HCT116 (cell line): ENCODE data around the gene LRBA. TPM values are rescaled to one million over a fixed set of nuclear protein-coding genes. Genes with fewer than 3 reads are reported as not detected.

ENCODE experiments used
- ATAC-seq: fragments of 200-7000 bp; cut with Tn5 transposase; 2 replicates; pipeline ENCODE4 v1.9.1; 2020; ENCODE audit warnings: mild to moderate bottlenecking, moderate library complexity
- BruUV-seq: library from RNA; stranded (reverse); fragments of 400-500 nt; replicated peaks from 2 replicates; lab custom pipeline; 2021; lab: Mats Ljungman, UMichigan
- CTCF ChIA-PET: fragments of 300-600 bp; sonication (Branson Sonifier 250); formaldehyde crosslinking; loops from one replicate; lab custom pipeline; 2021; ENCODE audit warnings: antibody characterized with exemption; lab: Charles Lee
- POLR2A ChIA-PET: fragments of 300-600, 350-600 bp; sonication (Branson Sonifier 250); formaldehyde crosslinking; loops from one replicate; lab custom pipeline; 2021; ENCODE audit warnings: antibody characterized with exemption; lab: Charles Lee
- RAD21 ChIA-PET, 2 experiments: fragments of 300-600 bp; sonication (Branson Sonifier 250); formaldehyde crosslinking; loops; one replicate each; lab custom pipeline; 2023; ENCODE audit warnings: low total read pairs in 2 of 2; ENCODE audit not compliant: uncharacterized antibody in 2 of 2, unreplicated experiment in 2 of 2, low non-redundant PET in 1 of 2; lab: Charles Lee
- DNase-seq: peaks from one replicate; pipeline ENCODE4 v3.0.0-alpha.2; 2010; ENCODE audit warnings: low read depth, low spot score
- H2AFZ ChIP-seq: fragments of 200-600 bp; shearing (Covaris generic), sonication (generic); 2 replicates; pipeline ENCODE4 v1.6.1; 2017; ENCODE audit warnings: low read depth, mixed run types, mixed read lengths, antibody characterized with exemption, low read length; ENCODE audit not compliant: poor library complexity, severe bottlenecking
- H3K27ac ChIP-seq: 2 replicates; pipeline ENCODE4 v1.5.1; 2012; ENCODE audit warnings: low read depth, low read length
- H3K27me3 ChIP-seq: fragments of 200-600 bp; sonication (generic); 2 replicates; pipeline ENCODE4 v1.6.1; 2016; ENCODE audit warnings: mixed run types, low read length, mixed read lengths; ENCODE audit not compliant: insufficient read depth
- H3K36me3 ChIP-seq, 2 experiments: fragments of 200-500 bp in 1 of 2; fragments of 200-600 bp in 1 of 2; sonication (Bioruptor generic) in 1 of 2; sonication (generic) in 1 of 2; 2 replicates each; pipeline versions ENCODE4 v1.5.1 to v1.6.1; 2014 to 2016; ENCODE audit warnings: low read length in 2 of 2, inconsistent platforms in 1 of 2, mixed read lengths in 1 of 2, mixed run types in 1 of 2; ENCODE audit not compliant: insufficient read depth in 2 of 2, control insufficient read depth in 1 of 2
- H3K4me1 ChIP-seq, 2 experiments: fragments of 200-600 bp in 1 of 2; sonication (generic) in 1 of 2; 2 replicates each; pipeline versions ENCODE4 v1.5.1 to v1.6.1; 2012 to 2017; ENCODE audit warnings: low read length in 2 of 2, inconsistent platforms in 1 of 2, mild to moderate bottlenecking in 1 of 2, mixed read lengths in 1 of 2, mixed run types in 1 of 2, moderate library complexity in 1 of 2; ENCODE audit not compliant: insufficient read depth in 2 of 2, control insufficient read depth in 1 of 2
- H3K4me2 ChIP-seq: fragments of 200-600 bp; sonication (generic); 2 replicates; pipeline ENCODE4 v1.6.1; 2017; ENCODE audit warnings: mixed run types, low read length, mixed read lengths
- H3K4me3 ChIP-seq, 2 experiments: fragments of 200-600 bp in 1 of 2; sonication (generic) in 1 of 2; replicated peaks in 1 of 2; 2 replicates each; pipeline ENCODE4 v1.5.1; 2011 to 2016; ENCODE audit warnings: low read length in 2 of 2, control low read depth in 1 of 2, low read depth in 1 of 2, mild to moderate bottlenecking in 1 of 2, mixed read lengths in 1 of 2, mixed run types in 1 of 2
- H3K79me2 ChIP-seq: fragments of 200-600 bp; sonication (generic); 2 replicates; pipeline ENCODE4 v1.6.1; 2017; ENCODE audit warnings: mild to moderate bottlenecking, mixed run types, low read length, moderate library complexity, mixed read lengths; ENCODE audit not compliant: insufficient read depth
- H3K9ac ChIP-seq: fragments of 200-600 bp; sonication (generic); 2 replicates; pipeline ENCODE4 v1.6.1; 2016; ENCODE audit warnings: low read length, mixed read lengths
- H3K9me2 ChIP-seq: fragments of 200-600 bp; sonication (generic), shearing (Covaris generic); 2 replicates; pipeline ENCODE4 v1.6.1; 2017; ENCODE audit warnings: mixed run types, mild to moderate bottlenecking, moderate library complexity; ENCODE audit not compliant: insufficient read depth
- H3K9me3 ChIP-seq, 2 experiments: fragments of 200-500 bp in 1 of 2; fragments of 200-600 bp in 1 of 2; sonication (Bioruptor generic) in 1 of 2; sonication (generic) in 1 of 2; 2 replicates each; pipeline ENCODE4 v1.6.1; 2014 to 2017; ENCODE audit warnings: low read length in 2 of 2, mixed read lengths in 2 of 2, inconsistent platforms in 1 of 2, low read depth in 1 of 2, mild to moderate bottlenecking in 1 of 2, mixed run types in 1 of 2, moderate library complexity in 1 of 2; ENCODE audit not compliant: control insufficient read depth in 1 of 2, insufficient read depth in 1 of 2
- H4K20me1 ChIP-seq: fragments of 200-600 bp; sonication (generic), shearing (Covaris generic); 2 replicates; pipeline ENCODE4 v1.6.1; 2017; ENCODE audit warnings: mixed run types, mild to moderate bottlenecking, moderate library complexity; ENCODE audit not compliant: insufficient read depth
- ATF3 ChIP-seq: IDR thresholded peaks from 2 replicates; pipeline ENCODE4 v1.6.1; 2012
- CBX3 ChIP-seq: IDR thresholded peaks from 2 replicates; pipeline ENCODE4 v1.6.1; 2012; ENCODE audit warnings: low read depth
- ELF1 ChIP-seq: IDR thresholded peaks from 2 replicates; pipeline ENCODE4 v1.6.1; 2012; ENCODE audit warnings: low read depth, borderline replicate concordance
- EZH2 ChIP-seq: fragments of 200-600 bp; sonication (generic); IDR thresholded peaks from 2 replicates; pipeline ENCODE4 v1.6.1; 2017; ENCODE audit warnings: antibody characterized with exemption, mixed run types
- EZH2phosphoT487 ChIP-seq: fragments of 200-600 bp; IDR thresholded peaks from 2 replicates; pipeline ENCODE4 v1.6.1; 2018; ENCODE audit warnings: antibody characterized with exemption, borderline replicate concordance
- FOSL1 ChIP-seq: IDR thresholded peaks from 2 replicates; pipeline ENCODE4 v1.6.1; 2012; ENCODE audit warnings: low read depth
- MAX ChIP-seq: IDR thresholded peaks from 2 replicates; pipeline ENCODE4 v1.6.1; 2012
- POLR2A ChIP-seq: IDR thresholded peaks from 2 replicates; pipeline ENCODE4 v1.7.0; 2011; ENCODE audit warnings: borderline replicate concordance; ENCODE audit not compliant: insufficient read depth, insufficient read length; ENCODE audit errors: extremely low read depth
- POLR2AphosphoS5 ChIP-seq: IDR thresholded peaks from 2 replicates; pipeline ENCODE4 v1.6.1; 2011; ENCODE audit warnings: mild to moderate bottlenecking, low read depth, low read length, moderate library complexity
- RAD21 ChIP-seq: IDR thresholded peaks from 2 replicates; pipeline ENCODE4 v1.6.1; 2012; ENCODE audit warnings: low read depth, mild to moderate bottlenecking
- SIN3A ChIP-seq: IDR thresholded peaks from 2 replicates; pipeline ENCODE4 v1.6.1; 2012; ENCODE audit warnings: low read depth
- SP1 ChIP-seq: IDR thresholded peaks from 2 replicates; pipeline ENCODE4 v1.6.1; 2012; ENCODE audit warnings: low read depth
- SRF ChIP-seq: IDR thresholded peaks from 2 replicates; pipeline ENCODE4 v1.6.1; 2012; ENCODE audit warnings: low read depth
- TCF7L2 ChIP-seq: IDR thresholded peaks from 2 replicates; pipeline ENCODE4 v1.7.0; 2011; ENCODE audit warnings: borderline replicate concordance, inconsistent platforms; ENCODE audit not compliant: insufficient read depth, insufficient read length; ENCODE audit errors: extremely low read depth
- YY1 ChIP-seq: IDR thresholded peaks from 2 replicates; pipeline ENCODE4 v1.6.1; 2011; ENCODE audit warnings: low read length, low read depth, moderate library complexity, mild to moderate bottlenecking; ENCODE audit not compliant: insufficient replicate concordance; ENCODE audit errors: extremely low read depth
- ZFX ChIP-seq: fragments of 450-650 bp; IDR thresholded peaks from 2 replicates; pipeline ENCODE4 v1.6.1; 2017
- ZNF274 ChIP-seq: fragments of 200-500 bp; sonication (Bioruptor generic); IDR thresholded peaks from 2 replicates; pipeline ENCODE4 v1.6.1; 2014; ENCODE audit warnings: mild to moderate bottlenecking, low read depth, low read length, inconsistent platforms
- intact Hi-C: fragments of 100-400 bp; cut with micrococcal nuclease; formaldehyde crosslinking; loops from 2 replicates; pipeline ENCODE4 v1.10.0; 2022
- total RNA-seq: library from RNA; stranded (reverse); gene quantifications from one replicate; pipeline ENCODE4 v1.2.1, GENCODE V29; 2021; ENCODE audit not compliant: unreplicated experiment
- TF ChIP-seq, protein P1 (sequence below), 3 experiments: fragments of 200-600 bp in 1 of 3; sonication (generic) in 1 of 3; IDR thresholded peaks in 2 of 3; conservative IDR thresholded peaks in 1 of 3; 2 replicates each; pipeline ENCODE4 v1.5.1; 2012 to 2017; ENCODE audit warnings: low read depth in 2 of 3, low read length in 2 of 3, antibody characterized with exemption in 1 of 3, borderline replicate concordance in 1 of 3, control low read depth in 1 of 3, mild to moderate bottlenecking in 1 of 3, mixed read lengths in 1 of 3, mixed run types in 1 of 3, moderate library complexity in 1 of 3; ENCODE audit not compliant: insufficient read depth in 1 of 3
- TF ChIP-seq, protein P2 (sequence below): IDR thresholded peaks from 2 replicates; pipeline ENCODE4 v1.6.1; 2011; ENCODE audit warnings: mild to moderate bottlenecking, low read length, moderate library complexity; ENCODE audit not compliant: insufficient replicate concordance; ENCODE audit errors: extremely low read depth

Gene LRBA
- total RNA-seq, 1 experiment from 2014 or later, result 79.8 TPM

- DNase-seq (no peak), ATAC-seq (no peak)
- RAD21 ChIA-PET, result no interaction called here
- TF ChIP-seq ZFX, result no peak
- no peak for TF ChIP-seq SP1
- TF ChIP-seq CBX3, result no peak
- no peak for TF ChIP-seq ZNF274
- TF ChIP-seq EZH2phosphoT487, result no peak
- TF ChIP-seq, protein P1, sequence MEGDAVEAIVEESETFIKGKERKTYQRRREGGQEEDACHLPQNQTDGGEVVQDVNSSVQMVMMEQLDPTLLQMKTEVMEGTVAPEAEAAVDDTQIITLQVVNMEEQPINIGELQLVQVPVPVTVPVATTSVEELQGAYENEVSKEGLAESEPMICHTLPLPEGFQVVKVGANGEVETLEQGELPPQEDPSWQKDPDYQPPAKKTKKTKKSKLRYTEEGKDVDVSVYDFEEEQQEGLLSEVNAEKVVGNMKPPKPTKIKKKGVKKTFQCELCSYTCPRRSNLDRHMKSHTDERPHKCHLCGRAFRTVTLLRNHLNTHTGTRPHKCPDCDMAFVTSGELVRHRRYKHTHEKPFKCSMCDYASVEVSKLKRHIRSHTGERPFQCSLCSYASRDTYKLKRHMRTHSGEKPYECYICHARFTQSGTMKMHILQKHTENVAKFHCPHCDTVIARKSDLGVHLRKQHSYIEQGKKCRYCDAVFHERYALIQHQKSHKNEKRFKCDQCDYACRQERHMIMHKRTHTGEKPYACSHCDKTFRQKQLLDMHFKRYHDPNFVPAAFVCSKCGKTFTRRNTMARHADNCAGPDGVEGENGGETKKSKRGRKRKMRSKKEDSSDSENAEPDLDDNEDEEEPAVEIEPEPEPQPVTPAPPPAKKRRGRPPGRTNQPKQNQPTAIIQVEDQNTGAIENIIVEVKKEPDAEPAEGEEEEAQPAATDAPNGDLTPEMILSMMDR (IDR thresholded peaks at IDR 0.05 in 2 of 3, conservative IDR thresholded peaks at IDR 0.05 in 1 of 3; ENCODE audit: borderline replicate concordance in 1 of 3, insufficient read depth in 1 of 3, low read depth in 2 of 3, low read length in 2 of 3), result no peak
- TF ChIP-seq RAD21, result no peak
- TF ChIP-seq EZH2, result no peak
- TF ChIP-seq SRF, result no peak
- TF ChIP-seq, protein P2, sequence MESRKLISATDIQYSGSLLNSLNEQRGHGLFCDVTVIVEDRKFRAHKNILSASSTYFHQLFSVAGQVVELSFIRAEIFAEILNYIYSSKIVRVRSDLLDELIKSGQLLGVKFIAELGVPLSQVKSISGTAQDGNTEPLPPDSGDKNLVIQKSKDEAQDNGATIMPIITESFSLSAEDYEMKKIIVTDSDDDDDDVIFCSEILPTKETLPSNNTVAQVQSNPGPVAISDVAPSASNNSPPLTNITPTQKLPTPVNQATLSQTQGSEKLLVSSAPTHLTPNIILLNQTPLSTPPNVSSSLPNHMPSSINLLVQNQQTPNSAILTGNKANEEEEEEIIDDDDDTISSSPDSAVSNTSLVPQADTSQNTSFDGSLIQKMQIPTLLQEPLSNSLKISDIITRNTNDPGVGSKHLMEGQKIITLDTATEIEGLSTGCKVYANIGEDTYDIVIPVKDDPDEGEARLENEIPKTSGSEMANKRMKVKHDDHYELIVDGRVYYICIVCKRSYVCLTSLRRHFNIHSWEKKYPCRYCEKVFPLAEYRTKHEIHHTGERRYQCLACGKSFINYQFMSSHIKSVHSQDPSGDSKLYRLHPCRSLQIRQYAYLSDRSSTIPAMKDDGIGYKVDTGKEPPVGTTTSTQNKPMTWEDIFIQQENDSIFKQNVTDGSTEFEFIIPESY, result no peak
- no peak for TF ChIP-seq POLR2A
- no peak for TF ChIP-seq SIN3A
- no peak for TF ChIP-seq FOSL1
- TF ChIP-seq MAX, result no peak
- TF ChIP-seq ELF1, result no peak
- no peak for TF ChIP-seq POLR2AphosphoS5
- no peak for TF ChIP-seq ATF3
- TF ChIP-seq YY1, result no peak
- TF ChIP-seq TCF7L2, result no peak
- Histone ChIP-seq H3K9ac (no peak overlapping the region), H3K9me2 (no peaks in the 10 kb centered on the region), H3K9me3 (no peaks in the 10 kb centered on the region), H3K4me2 (no peak overlapping the region), H3K4me3 (no peak overlapping the region), H2AFZ (no peak overlapping the region), H4K20me1 (no peaks in the 10 kb centered on the region), H3K27me3 (no peaks in the 10 kb centered on the region), H3K79me2 (no peaks in the 10 kb centered on the region), H3K4me1 (no peaks in the 10 kb centered on the region), H3K27ac (no peak overlapping the region), H3K36me3 (no peaks in the 10 kb centered on the region)
- CTCF ChIA-PET, result no interaction called here
- BruUV-seq, result no TSS peak
- POLR2A ChIA-PET, result no interaction called here
- intact Hi-C loops, result no loop called here
Observed at GRCh38 chr4:150794706-150795105, 220.4 kb downstream of the LRBA start.
